Astrocyte (in vitro differentiated cells and primary cell): ENCODE results near the gene BRIX1. TPM values are rescaled to one million over a fixed set of nuclear protein-coding genes. Genes with fewer than 3 reads are reported as not detected.

Experiments
- DNase-seq: peaks from one replicate; pipeline ENCODE4 v3.0.0-alpha.2; 2010; ENCODE audit warnings: low read depth
- FAIRE-seq: peaks from 2 replicates; lab custom pipeline; 2011; peaks lifted over from hg19 to GRCh38; lab: Jason Lieb, UNC
- H2AFZ ChIP-seq: 2 replicates; pipeline ENCODE4 v1.6.0; 2012; ENCODE audit warnings: low read depth, low read length, inconsistent platforms
- H3K27ac ChIP-seq: 2 replicates; pipeline ENCODE4 v1.5.1; 2011; ENCODE audit warnings: low read depth, low read length, inconsistent platforms
- H3K27me3 ChIP-seq: 2 replicates; pipeline ENCODE4 v1.6.0; 2011; ENCODE audit warnings: low read length, inconsistent platforms; ENCODE audit not compliant: insufficient read depth
- H3K36me3 ChIP-seq: 2 replicates; pipeline ENCODE4 v1.5.1; 2011; ENCODE audit warnings: low read length, inconsistent platforms; ENCODE audit not compliant: insufficient read depth
- H3K4me1 ChIP-seq: 2 replicates; pipeline ENCODE4 v1.5.1; 2011; ENCODE audit warnings: low read length, inconsistent platforms; ENCODE audit not compliant: insufficient read depth
- H3K4me2 ChIP-seq: 2 replicates; pipeline ENCODE4 v1.6.0; 2012; ENCODE audit warnings: low read length, inconsistent platforms
- H3K4me3 ChIP-seq: 2 replicates; pipeline ENCODE4 v1.5.1; 2011; ENCODE audit warnings: low read depth, mild to moderate bottlenecking, low read length, inconsistent platforms; ENCODE audit not compliant: insufficient read depth
- H3K79me2 ChIP-seq: 2 replicates; pipeline ENCODE4 v1.6.0; 2012; ENCODE audit warnings: mild to moderate bottlenecking, low read length, inconsistent platforms; ENCODE audit not compliant: insufficient read depth
- H3K9ac ChIP-seq: 2 replicates; pipeline ENCODE4 v1.6.0; 2012; ENCODE audit warnings: mild to moderate bottlenecking, low read length, inconsistent platforms
- H3K9me3 ChIP-seq: 2 replicates; pipeline ENCODE4 v1.5.1; 2012; ENCODE audit warnings: low read depth, mild to moderate bottlenecking, low read length, inconsistent platforms; ENCODE audit not compliant: insufficient read depth
- H4K20me1 ChIP-seq: 2 replicates; pipeline ENCODE4 v1.6.0; 2012; ENCODE audit warnings: low read length, inconsistent platforms; ENCODE audit not compliant: insufficient read depth
- H3K27ac Mint-ChIP-seq: one replicate; pipeline ENCODE4 v1.8.0; 2021; ENCODE audit warnings: mild to moderate bottlenecking, mixed read lengths; ENCODE audit not compliant: unreplicated experiment
- H3K27me3 Mint-ChIP-seq: one replicate; pipeline ENCODE4 v1.8.0; 2021; ENCODE audit warnings: low read depth, mixed read lengths; ENCODE audit not compliant: unreplicated experiment
- H3K36me3 Mint-ChIP-seq: one replicate; pipeline ENCODE4 v1.8.0; 2021; ENCODE audit warnings: low read depth, mixed read lengths; ENCODE audit not compliant: unreplicated experiment
- H3K4me1 Mint-ChIP-seq: one replicate; pipeline ENCODE4 v1.8.0; 2021; ENCODE audit warnings: low read depth, mixed read lengths; ENCODE audit not compliant: unreplicated experiment
- H3K4me3 Mint-ChIP-seq: one replicate; pipeline ENCODE4 v1.8.0; 2021; ENCODE audit warnings: mild to moderate bottlenecking, moderate library complexity, mixed read lengths; ENCODE audit not compliant: unreplicated experiment
- H3K9me3 Mint-ChIP-seq: one replicate; pipeline ENCODE4 v1.8.0; 2021; ENCODE audit warnings: mild to moderate bottlenecking, mixed read lengths; ENCODE audit not compliant: unreplicated experiment
- CTCF ChIP-seq: IDR thresholded peaks from 2 replicates; pipeline ENCODE4 v1.5.1; 2011; ENCODE audit warnings: low read depth, mild to moderate bottlenecking, inconsistent platforms, low read length, moderate library complexity; ENCODE audit not compliant: insufficient read depth
- EZH2 ChIP-seq: IDR thresholded peaks from 2 replicates; pipeline ENCODE4 v1.6.1; 2012; ENCODE audit warnings: mild to moderate bottlenecking, low read length, inconsistent platforms; ENCODE audit not compliant: insufficient read depth
- total RNA-seq: library from RNA; stranded (reverse); gene quantifications from 2 replicates; pipeline ENCODE4 v1.2.1, GENCODE V29; 2021

The BRIX1 gene
- total RNA-seq, 1 donor from 2014 or later = 28.6 TPM

GRCh38 chr5:34881246-34881645, 34.3 kb upstream of the BRIX1 start:
- no peaks in the 10 kb centered on the region for H3K4me1 ChIP-seq
- no peaks in the 10 kb centered on the region for H3K9me3 ChIP-seq
- DNase-seq = no peak
- FAIRE-seq = no peak
- Mint-ChIP-seq H3K27ac (no peak overlapping the region), H3K36me3 (no peaks in the 10 kb centered on the region), H3K4me3 (no peak overlapping the region), H3K9me3 (peaks cover 10% of the 10 kb centered on the region), H3K27me3 (no peaks in the 10 kb centered on the region), H3K4me1 (no peaks in the 10 kb centered on the region)
- H3K27me3 ChIP-seq = no peaks in the 10 kb centered on the region
- no peak overlapping the region for H2AFZ ChIP-seq
- no peak overlapping the region for H3K27ac ChIP-seq
- H3K4me3 ChIP-seq = no peak overlapping the region
- H4K20me1 ChIP-seq = no peaks in the 10 kb centered on the region
- H3K4me2 ChIP-seq = no peak overlapping the region
- H3K9ac ChIP-seq = no peak overlapping the region
- no peaks in the 10 kb centered on the region for H3K79me2 ChIP-seq
- no peaks in the 10 kb centered on the region for H3K36me3 ChIP-seq
- TF ChIP-seq CTCF = no peak
- no peak for TF ChIP-seq EZH2

GRCh38 chr5:34886392-34887119, 29.0 kb upstream of the BRIX1 start:
- H2AFZ ChIP-seq = no peak overlapping the region
- H3K4me3 ChIP-seq = no peak overlapping the region
- no peaks in the 10 kb centered on the region for H3K79me2 ChIP-seq
- DNase-seq (no peak), FAIRE-seq (no peak)
- Mint-ChIP-seq H3K4me1 (no peaks in the 10 kb centered on the region), H3K27ac (no peak overlapping the region), H3K4me3 (no peak overlapping the region), H3K9me3 (peaks cover 2% of the 10 kb centered on the region), H3K36me3 (no peaks in the 10 kb centered on the region), H3K27me3 (peaks cover 5% of the 10 kb centered on the region)
- TF ChIP-seq EZH2 (no peak), CTCF (no peak)
- no peaks in the 10 kb centered on the region for H3K27me3 ChIP-seq
- no peaks in the 10 kb centered on the region for H3K4me1 ChIP-seq
- no peaks in the 10 kb centered on the region for H3K36me3 ChIP-seq
- no peak overlapping the region for H3K4me2 ChIP-seq
- no peaks in the 10 kb centered on the region for H3K9me3 ChIP-seq
- H3K9ac ChIP-seq = no peak overlapping the region
- H4K20me1 ChIP-seq = no peaks in the 10 kb centered on the region
- no peak overlapping the region for H3K27ac ChIP-seq

- TF ChIP-seq CTCF (no peak), EZH2 (no peak)
- Histone ChIP-seq H3K27ac (no peak overlapping the region), H3K27me3 (no peaks in the 10 kb centered on the region), H3K9ac (no peak overlapping the region), H3K4me2 (no peak overlapping the region), H3K4me1 (no peaks in the 10 kb centered on the region), H4K20me1 (no peaks in the 10 kb centered on the region), H2AFZ (no peak overlapping the region), H3K36me3 (no peaks in the 10 kb centered on the region), H3K9me3 (no peaks in the 10 kb centered on the region), H3K4me3 (no peak overlapping the region), H3K79me2 (no peaks in the 10 kb centered on the region)
- no peaks in the 10 kb centered on the region for H3K9me3 Mint-ChIP-seq
- H3K27ac Mint-ChIP-seq = no peak overlapping the region
- FAIRE-seq (no peak), DNase-seq (no peak)
- peaks cover 3% of the 10 kb centered on the region for H3K4me1 Mint-ChIP-seq
- H3K4me3 Mint-ChIP-seq = no peak overlapping the region
- H3K27me3 Mint-ChIP-seq = peaks cover 5% of the 10 kb centered on the region
- no peaks in the 10 kb centered on the region for H3K36me3 Mint-ChIP-seq
Observed at GRCh38 chr5:34889394-34889793, 26.1 kb upstream of the BRIX1 start.
